ENCODE data around the gene PRPF38B. TPM values are rescaled to one million over a fixed set of nuclear protein-coding genes. Genes with fewer than 3 reads are reported as not detected.

The PRPF38B gene
- total and polyA plus RNA-seq, 10 of the 15 experiments (the other 5 are each of a cell fraction or from before 2014, with no cell fraction given), result 32.9 to 79.2 (median 47.8) TPM

DNA sequence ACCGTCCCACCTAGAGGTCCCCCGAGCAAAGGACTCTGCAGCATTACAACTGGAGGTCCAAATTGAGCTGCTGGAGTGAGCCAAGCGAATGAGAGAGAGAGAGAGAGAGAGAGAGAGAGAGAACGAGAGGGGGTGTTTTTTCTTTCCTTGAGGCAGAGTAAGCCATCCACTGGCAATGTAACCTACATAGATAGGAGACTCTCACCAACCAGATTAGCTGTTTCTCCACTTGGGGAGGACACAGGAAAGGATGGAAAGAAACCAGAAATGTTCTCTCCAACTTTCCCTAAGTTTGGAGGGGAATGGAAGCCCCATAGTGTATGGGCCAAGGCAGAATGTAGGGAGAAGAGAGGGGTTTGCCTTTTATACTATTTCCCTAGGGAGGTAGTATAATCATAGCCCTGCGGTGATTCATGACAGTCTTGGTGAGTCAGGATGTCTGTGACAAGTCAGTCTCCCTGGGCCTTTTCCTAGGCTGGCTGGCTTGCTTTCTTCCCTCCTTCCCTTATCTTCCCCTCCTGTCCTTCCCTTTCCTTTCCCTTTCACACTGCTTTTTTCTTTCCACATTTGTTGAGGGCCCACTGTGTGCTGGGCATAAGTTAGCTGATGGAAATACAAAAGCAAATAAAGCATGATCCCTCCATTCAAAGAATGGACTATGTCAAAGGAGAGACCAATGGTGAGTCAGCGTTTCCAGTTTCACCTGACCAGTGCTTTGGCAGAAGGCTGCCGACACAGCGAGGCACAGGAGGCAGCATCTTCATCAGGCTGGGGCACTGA lies 27.7 kb downstream of the PRPF38B start:
- no peak for DNase-seq (ENCODE audit: low read depth, low spot score)
- H3K4me3 ChIP-seq, result no peak overlapping the region
- H3K79me2 ChIP-seq (ENCODE audit: control insufficient read depth, insufficient read depth, low read length), result no peaks in the 10 kb centered on the region
- TF ChIP-seq MYC (IDR thresholded peaks at IDR 0.05; ENCODE audit: insufficient read depth, insufficient read length, insufficient replicate concordance, low read length, severe bottlenecking) (no peak), KLF5 (IDR thresholded peaks at IDR 0.05; ENCODE audit: partially characterized antibody) (no peak), YBX1 (IDR thresholded peaks at IDR 0.05) (no peak), TBL1XR1 (IDR thresholded peaks at IDR 0.05; ENCODE audit: low read depth, low read length) (no peak), POU2F2 (IDR thresholded peaks at IDR 0.05; ENCODE audit: borderline replicate concordance, low read depth, low read length) (no peak), RAD21 (IDR thresholded peaks at IDR 0.05; ENCODE audit: insufficient read depth, low read depth, low read length) (no peak), HDAC6 (IDR thresholded peaks at IDR 0.05; ENCODE audit: unreplicated experiment) (no peak)
- no peak overlapping the region for H3K27ac ChIP-seq (ENCODE audit: control insufficient read depth, insufficient read depth)
- ATAC-seq, result no peak
- ChIA-PET RAD21 (ENCODE audit: unreplicated experiment) (no interaction called here), POLR2A (no interaction called here), CTCF (interaction anchor here (1.1 to 1.4 kb wide), 3 partner anchors 11 to 207 kb away, joined by 3 to 5 read pairs (median 3); no protein-coding TSS in a partner anchor), SMC1A (ENCODE audit: uncharacterized antibody, unreplicated experiment) (no interaction called here)
- WGBS (ENCODE audit: insufficient coverage, insufficient replicate concordance, low lambda C conversion rate, missing lambda C conversion rate), result 17% methylated on average over 8 of the region's 8 CpGs
- no peaks in the 10 kb centered on the region for H3K9me3 ChIP-seq (replicated peaks; ENCODE audit: control insufficient read depth, insufficient read depth, low read length)
- in situ Hi-C loops (cut with MboI), result no loop called here
- no peaks in the 10 kb centered on the region for H3K4me1 ChIP-seq (ENCODE audit: control insufficient read depth, insufficient read depth, low read length)
- no TSS peak for BruUV-seq (replicated peaks)
- H4K20me1 ChIP-seq (ENCODE audit: control insufficient read depth, insufficient read depth), result no peaks in the 10 kb centered on the region
- H3K4me2 ChIP-seq (ENCODE audit: control insufficient read depth, insufficient read depth), result no peak overlapping the region
- H3K27me3 ChIP-seq (replicated peaks in 1 of 2; ENCODE audit: control insufficient read depth in 2 of 2, insufficient read depth in 2 of 2, low read length in 1 of 2), result peaks cover 0 to 2% of the 10 kb centered on the region in 2 experiments; a peak in 2 of 4 replicates
- no peak for FAIRE-seq
- H2AFZ ChIP-seq (ENCODE audit: control insufficient read depth, low read depth, low read length), result no peak overlapping the region
- intact Hi-C loops (cut with micrococcal nuclease; ENCODE audit: unreplicated experiment), result no loop called here
- H3K9ac ChIP-seq (ENCODE audit: control insufficient read depth, insufficient read depth, low read length), result no peak overlapping the region
- no peaks in the 10 kb centered on the region for H3K36me3 ChIP-seq (ENCODE audit: control insufficient read depth in 2 of 2, insufficient read depth in 2 of 2, low read length in 1 of 2)
